ENCODE data around the gene NPR1.

Gene NPR1

DNA sequence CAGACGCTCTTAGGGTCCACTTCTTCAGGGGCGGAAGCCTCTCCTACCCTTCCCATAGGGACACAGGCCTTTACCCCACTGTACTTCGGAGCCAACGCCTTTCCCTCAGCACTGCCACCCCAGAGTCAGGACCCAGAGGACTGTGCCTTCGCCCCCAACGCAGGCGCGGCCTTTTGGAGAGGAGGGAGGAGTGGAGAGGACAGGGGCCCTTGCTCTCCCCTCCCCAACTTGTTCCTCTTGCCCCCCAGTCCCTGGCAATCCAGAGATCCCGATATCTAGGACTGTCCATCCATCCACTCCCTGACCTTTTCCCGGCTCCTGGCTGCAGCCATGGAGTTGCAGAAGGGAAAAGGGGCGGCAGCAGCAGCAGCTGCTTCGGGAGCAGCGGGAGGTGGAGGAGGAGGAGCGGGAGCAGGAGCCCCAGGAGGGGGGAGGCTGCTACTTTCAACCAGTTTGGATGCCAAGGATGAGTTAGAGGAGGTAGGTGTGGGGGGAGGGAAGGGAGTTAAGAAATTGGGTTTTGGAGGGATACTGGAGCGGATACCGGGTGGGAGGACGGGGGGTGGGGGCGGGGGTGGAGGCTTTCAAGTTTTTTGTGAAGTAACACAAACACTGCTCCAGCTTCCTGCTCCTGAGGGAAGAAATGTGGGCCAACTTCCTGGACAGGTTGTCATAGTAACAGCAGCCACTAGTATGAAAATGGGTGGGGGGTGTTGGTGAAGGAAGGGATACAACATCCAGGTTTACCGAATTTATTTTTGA lies 50.0 kb downstream of the NPR1 start:
- DNase-seq: peak; percentile 28

GRCh38 chr1:153730468-153730988 lies 52.0 kb downstream of the NPR1 start:
- no peak for DNase-seq

- DNase-seq: no peak
These were observed 55.5 kb downstream of the NPR1 start for GRCh38 chr1:153733970-153734369.

DNA sequence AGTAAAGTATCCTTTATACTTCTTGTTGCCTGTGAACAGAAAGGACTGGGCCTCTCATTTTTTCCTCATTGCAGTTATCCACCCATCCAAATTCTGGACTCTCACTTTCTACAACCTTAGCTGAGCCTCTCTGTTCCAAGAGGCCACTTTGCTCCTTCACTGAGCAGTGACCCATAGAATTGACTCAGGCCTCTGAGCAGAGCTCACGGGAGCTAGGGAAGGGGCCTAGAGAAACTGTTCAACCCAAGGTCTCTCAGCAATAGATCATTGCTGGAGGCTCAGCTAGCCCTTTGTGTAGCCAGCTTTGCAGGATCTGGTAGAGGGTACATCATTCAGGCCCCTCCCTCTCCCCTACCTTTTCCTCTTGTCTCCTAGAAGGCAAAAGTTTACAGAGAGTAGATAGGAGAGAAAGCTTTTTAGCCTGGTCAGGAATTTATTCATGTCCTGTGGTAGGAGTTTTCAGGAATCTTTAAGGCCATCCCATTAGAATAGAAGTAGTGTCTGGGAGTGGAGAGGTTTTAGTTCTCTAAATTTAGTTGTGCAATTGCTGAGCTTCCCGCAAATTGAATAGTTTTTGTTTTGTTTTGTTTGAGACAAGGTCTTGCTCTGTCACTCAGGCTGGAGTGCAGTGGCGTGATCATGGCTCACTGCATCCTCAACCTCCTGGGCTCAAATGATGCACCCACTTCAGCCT lies 56.1 kb downstream of the NPR1 start:
- DNase-seq: no peak

DNA sequence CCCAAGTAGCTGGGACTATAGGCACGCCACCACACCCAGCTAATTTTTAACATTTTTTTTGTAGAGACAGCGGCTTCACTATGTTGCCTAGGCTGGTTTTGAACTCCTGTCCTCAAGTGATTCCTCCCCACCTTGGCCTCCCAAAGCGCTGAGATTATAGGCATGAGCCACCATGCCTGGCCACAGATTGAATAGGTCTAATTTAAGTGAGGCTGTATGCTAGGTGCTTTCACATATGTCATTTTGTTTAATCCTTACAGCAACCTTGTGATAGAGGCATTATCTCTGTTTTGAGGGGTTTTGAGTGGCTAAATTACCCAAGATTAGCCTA lies 56.6 kb downstream of the NPR1 start:
- DNase-seq: no peak

DNA sequence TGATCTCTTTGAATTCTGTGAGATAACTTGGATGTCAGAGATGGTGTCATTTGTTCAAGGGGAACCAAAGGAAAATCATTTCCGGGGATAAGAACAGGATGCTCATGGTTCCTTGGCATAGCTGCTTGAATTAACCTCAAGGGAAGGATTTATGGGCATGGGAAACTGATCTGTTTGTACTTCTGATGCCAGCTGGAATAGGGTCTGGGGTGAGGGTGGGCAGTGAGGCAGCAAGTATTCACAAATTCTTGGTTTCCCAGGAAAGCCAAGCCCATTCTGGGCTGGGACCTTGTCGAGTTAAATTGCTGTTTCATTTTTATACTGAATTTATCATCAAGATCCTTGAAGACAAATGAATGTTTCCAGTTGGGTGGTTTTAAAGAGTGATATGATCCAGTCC lies 63.5 kb downstream of the NPR1 start:
- no peak for DNase-seq

- no peak for DNase-seq
These were observed 64.1 kb downstream of the NPR1 start for GRCh38 chr1:153742411-153743142.

All from effector CD4-positive, alpha-beta T cell (primary cell).